Measurements from ENCODE around the gene KAT2B. TPM values are rescaled to one million over a fixed set of nuclear protein-coding genes. Genes with fewer than 3 reads are reported as not detected.
A peak's percentile ranks its signal among the peaks of the same experiment; 100 is the strongest.

KAT2B gene
- total and polyA plus RNA-seq, 2 of the 13 experiments (the other 11 are each of a cell fraction or from before 2014, with no cell fraction given): 0.97 to 1.7 TPM

- TF ChIP-seq ZNF646 (CRISPR knock-in tag; IDR thresholded peaks at IDR 0.05): no peak; the same call in 1 of the 2 replicates
- TF ChIP-seq, protein P1, sequence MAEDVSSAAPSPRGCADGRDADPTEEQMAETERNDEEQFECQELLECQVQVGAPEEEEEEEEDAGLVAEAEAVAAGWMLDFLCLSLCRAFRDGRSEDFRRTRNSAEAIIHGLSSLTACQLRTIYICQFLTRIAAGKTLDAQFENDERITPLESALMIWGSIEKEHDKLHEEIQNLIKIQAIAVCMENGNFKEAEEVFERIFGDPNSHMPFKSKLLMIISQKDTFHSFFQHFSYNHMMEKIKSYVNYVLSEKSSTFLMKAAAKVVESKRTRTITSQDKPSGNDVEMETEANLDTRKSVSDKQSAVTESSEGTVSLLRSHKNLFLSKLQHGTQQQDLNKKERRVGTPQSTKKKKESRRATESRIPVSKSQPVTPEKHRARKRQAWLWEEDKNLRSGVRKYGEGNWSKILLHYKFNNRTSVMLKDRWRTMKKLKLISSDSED (CRISPR knock-in tag; IDR thresholded peaks at IDR 0.05): no peak
- no peak for TF ChIP-seq ATRX (CRISPR knock-in tag; IDR thresholded peaks at IDR 0.05; ENCODE audit: borderline replicate concordance)
- peak; percentile 36; the same call in 1 of the 2 replicates for TF ChIP-seq ZMYM4 (CRISPR knock-in tag; IDR thresholded peaks at IDR 0.05)
- no peak for TF ChIP-seq ZNF354B (CRISPR knock-in tag; IDR thresholded peaks at IDR 0.05)
- no peak for TF ChIP-seq NONO (IDR thresholded peaks at IDR 0.05)
- TF ChIP-seq NONO (CRISPR knock-in tag; conservative IDR thresholded peaks at IDR 0.05): no peak
- no peak for TF ChIP-seq THYN1 (CRISPR knock-in tag; IDR thresholded peaks at IDR 0.05; ENCODE audit: borderline replicate concordance, low read depth)
- no peak for TF ChIP-seq ZNF264 (CRISPR knock-in tag; IDR thresholded peaks at IDR 0.05)
- no peak for TF ChIP-seq ISX (CRISPR knock-in tag; conservative IDR thresholded peaks at IDR 0.05)
- TF ChIP-seq MYNN (CRISPR knock-in tag; IDR thresholded peaks at IDR 0.05; ENCODE audit: low read depth): no peak
- no peak for TF ChIP-seq JDP2 (CRISPR knock-in tag; IDR thresholded peaks at IDR 0.05; ENCODE audit: borderline replicate concordance)
- TF ChIP-seq POLR2AphosphoS5 (IDR thresholded peaks at IDR 0.05; ENCODE audit: low read depth, low read length): no peak
- TF ChIP-seq, protein P2, sequence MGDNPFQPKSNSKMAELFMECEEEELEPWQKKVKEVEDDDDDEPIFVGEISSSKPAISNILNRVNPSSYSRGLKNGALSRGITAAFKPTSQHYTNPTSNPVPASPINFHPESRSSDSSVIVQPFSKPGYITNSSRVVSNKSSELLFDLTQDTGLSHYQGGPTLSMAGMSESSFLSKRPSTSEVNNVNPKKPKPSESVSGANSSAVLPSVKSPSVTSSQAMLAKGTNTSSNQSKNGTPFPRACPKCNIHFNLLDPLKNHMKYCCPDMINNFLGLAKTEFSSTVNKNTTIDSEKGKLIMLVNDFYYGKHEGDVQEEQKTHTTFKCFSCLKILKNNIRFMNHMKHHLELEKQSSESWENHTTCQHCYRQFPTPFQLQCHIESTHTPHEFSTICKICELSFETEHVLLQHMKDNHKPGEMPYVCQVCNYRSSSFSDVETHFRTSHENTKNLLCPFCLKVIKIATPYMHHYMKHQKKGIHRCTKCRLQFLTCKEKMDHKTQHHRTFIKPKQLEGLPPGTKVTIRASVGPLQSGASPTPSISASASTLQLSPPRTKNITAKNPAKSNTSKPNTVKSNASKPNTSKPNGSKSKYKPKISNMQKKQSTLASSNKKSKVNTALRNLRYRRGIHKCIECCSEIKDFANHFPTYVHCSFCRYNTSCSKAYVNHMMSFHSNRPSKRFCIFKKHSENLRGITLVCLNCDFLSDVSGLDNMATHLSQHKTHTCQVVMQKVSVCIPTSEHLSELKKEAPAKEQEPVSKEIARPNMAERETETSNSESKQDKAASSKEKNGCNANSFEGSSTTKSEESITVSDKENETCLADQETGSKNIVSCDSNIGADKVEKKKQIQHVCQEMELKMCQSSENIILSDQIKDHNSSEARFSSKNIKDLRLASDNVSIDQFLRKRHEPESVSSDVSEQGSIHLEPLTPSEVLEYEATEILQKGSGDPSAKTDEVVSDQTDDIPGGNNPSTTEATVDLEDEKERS (CRISPR knock-in tag; IDR thresholded peaks at IDR 0.05): no peak
- TF ChIP-seq ZNF788 (CRISPR knock-in tag; IDR thresholded peaks at IDR 0.05; ENCODE audit: borderline replicate concordance): no peak; the same call in 1 of the 2 replicates
- no peak for TF ChIP-seq NR2C2 (CRISPR knock-in tag; IDR thresholded peaks at IDR 0.05; ENCODE audit: borderline replicate concordance)
- TF ChIP-seq, protein P3, sequence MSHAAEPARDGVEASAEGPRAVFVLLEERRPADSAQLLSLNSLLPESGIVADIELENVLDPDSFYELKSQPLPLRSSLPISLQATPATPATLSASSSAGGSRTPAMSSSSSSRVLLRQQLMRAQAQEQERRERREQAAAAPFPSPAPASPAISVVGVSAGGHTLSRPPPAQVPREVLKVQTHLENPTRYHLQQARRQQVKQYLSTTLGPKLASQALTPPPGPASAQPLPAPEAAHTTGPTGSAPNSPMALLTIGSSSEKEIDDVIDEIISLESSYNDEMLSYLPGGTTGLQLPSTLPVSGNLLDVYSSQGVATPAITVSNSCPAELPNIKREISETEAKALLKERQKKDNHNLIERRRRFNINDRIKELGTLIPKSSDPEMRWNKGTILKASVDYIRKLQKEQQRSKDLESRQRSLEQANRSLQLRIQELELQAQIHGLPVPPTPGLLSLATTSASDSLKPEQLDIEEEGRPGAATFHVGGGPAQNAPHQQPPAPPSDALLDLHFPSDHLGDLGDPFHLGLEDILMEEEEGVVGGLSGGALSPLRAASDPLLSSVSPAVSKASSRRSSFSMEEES (CRISPR knock-in tag; IDR thresholded peaks at IDR 0.05): no peak
- TF ChIP-seq SRY (CRISPR knock-in tag; IDR thresholded peaks at IDR 0.05): no peak
These were observed 1.0 kb downstream of the KAT2B start (continued) for GRCh38 chr3:20041197-20041780.
